HCT116 (cell line): ENCODE measurements around the gene ETNPPL. TPM values are rescaled to one million over a fixed set of nuclear protein-coding genes. Genes with fewer than 3 reads are reported as not detected.
"Not testable (repeated sequence)": the region's sequence is repeated elsewhere in the genome, so short reads cannot be mapped to it uniquely, and the experiment has no call there.

ENCODE experiments used
- ATAC-seq: fragments of 200-7000 bp; cut with Tn5 transposase; 2 replicates; pipeline ENCODE4 v1.9.1; 2020; ENCODE audit warnings: mild to moderate bottlenecking, moderate library complexity
- BruUV-seq: library from RNA; stranded (reverse); fragments of 400-500 nt; replicated peaks from 2 replicates; lab custom pipeline; 2021; lab: Mats Ljungman, UMichigan
- CTCF ChIA-PET: fragments of 300-600 bp; sonication (Branson Sonifier 250); formaldehyde crosslinking; loops from one replicate; lab custom pipeline; 2021; ENCODE audit warnings: antibody characterized with exemption; lab: Charles Lee
- POLR2A ChIA-PET: fragments of 300-600, 350-600 bp; sonication (Branson Sonifier 250); formaldehyde crosslinking; loops from one replicate; lab custom pipeline; 2021; ENCODE audit warnings: antibody characterized with exemption; lab: Charles Lee
- RAD21 ChIA-PET, 2 experiments: fragments of 300-600 bp; sonication (Branson Sonifier 250); formaldehyde crosslinking; loops; one replicate each; lab custom pipeline; 2023; ENCODE audit warnings: low total read pairs in 2 of 2; ENCODE audit not compliant: uncharacterized antibody in 2 of 2, unreplicated experiment in 2 of 2, low non-redundant PET in 1 of 2; lab: Charles Lee
- DNase-seq: peaks from one replicate; pipeline ENCODE4 v3.0.0-alpha.2; 2010; ENCODE audit warnings: low read depth, low spot score
- H2AFZ ChIP-seq: fragments of 200-600 bp; shearing (Covaris generic), sonication (generic); 2 replicates; pipeline ENCODE4 v1.6.1; 2017; ENCODE audit warnings: low read depth, mixed run types, mixed read lengths, antibody characterized with exemption, low read length; ENCODE audit not compliant: poor library complexity, severe bottlenecking
- H3K27ac ChIP-seq: 2 replicates; pipeline ENCODE4 v1.5.1; 2012; ENCODE audit warnings: low read depth, low read length
- H3K27me3 ChIP-seq: fragments of 200-600 bp; sonication (generic); 2 replicates; pipeline ENCODE4 v1.6.1; 2016; ENCODE audit warnings: mixed run types, low read length, mixed read lengths; ENCODE audit not compliant: insufficient read depth
- H3K36me3 ChIP-seq, 2 experiments: fragments of 200-500 bp in 1 of 2; fragments of 200-600 bp in 1 of 2; sonication (Bioruptor generic) in 1 of 2; sonication (generic) in 1 of 2; 2 replicates each; pipeline versions ENCODE4 v1.5.1 to v1.6.1; 2014 to 2016; ENCODE audit warnings: low read length in 2 of 2, inconsistent platforms in 1 of 2, mixed read lengths in 1 of 2, mixed run types in 1 of 2; ENCODE audit not compliant: insufficient read depth in 2 of 2, control insufficient read depth in 1 of 2
- H3K4me1 ChIP-seq, 2 experiments: fragments of 200-600 bp in 1 of 2; sonication (generic) in 1 of 2; 2 replicates each; pipeline versions ENCODE4 v1.5.1 to v1.6.1; 2012 to 2017; ENCODE audit warnings: low read length in 2 of 2, inconsistent platforms in 1 of 2, mild to moderate bottlenecking in 1 of 2, mixed read lengths in 1 of 2, mixed run types in 1 of 2, moderate library complexity in 1 of 2; ENCODE audit not compliant: insufficient read depth in 2 of 2, control insufficient read depth in 1 of 2
- H3K4me2 ChIP-seq: fragments of 200-600 bp; sonication (generic); 2 replicates; pipeline ENCODE4 v1.6.1; 2017; ENCODE audit warnings: mixed run types, low read length, mixed read lengths
- H3K4me3 ChIP-seq, 2 experiments: fragments of 200-600 bp in 1 of 2; sonication (generic) in 1 of 2; replicated peaks in 1 of 2; 2 replicates each; pipeline ENCODE4 v1.5.1; 2011 to 2016; ENCODE audit warnings: low read length in 2 of 2, control low read depth in 1 of 2, low read depth in 1 of 2, mild to moderate bottlenecking in 1 of 2, mixed read lengths in 1 of 2, mixed run types in 1 of 2
- H3K79me2 ChIP-seq: fragments of 200-600 bp; sonication (generic); 2 replicates; pipeline ENCODE4 v1.6.1; 2017; ENCODE audit warnings: mild to moderate bottlenecking, mixed run types, low read length, moderate library complexity, mixed read lengths; ENCODE audit not compliant: insufficient read depth
- H3K9ac ChIP-seq: fragments of 200-600 bp; sonication (generic); 2 replicates; pipeline ENCODE4 v1.6.1; 2016; ENCODE audit warnings: low read length, mixed read lengths
- H3K9me2 ChIP-seq: fragments of 200-600 bp; sonication (generic), shearing (Covaris generic); 2 replicates; pipeline ENCODE4 v1.6.1; 2017; ENCODE audit warnings: mixed run types, mild to moderate bottlenecking, moderate library complexity; ENCODE audit not compliant: insufficient read depth
- H3K9me3 ChIP-seq, 2 experiments: fragments of 200-500 bp in 1 of 2; fragments of 200-600 bp in 1 of 2; sonication (Bioruptor generic) in 1 of 2; sonication (generic) in 1 of 2; 2 replicates each; pipeline ENCODE4 v1.6.1; 2014 to 2017; ENCODE audit warnings: low read length in 2 of 2, mixed read lengths in 2 of 2, inconsistent platforms in 1 of 2, low read depth in 1 of 2, mild to moderate bottlenecking in 1 of 2, mixed run types in 1 of 2, moderate library complexity in 1 of 2; ENCODE audit not compliant: control insufficient read depth in 1 of 2, insufficient read depth in 1 of 2
- H4K20me1 ChIP-seq: fragments of 200-600 bp; sonication (generic), shearing (Covaris generic); 2 replicates; pipeline ENCODE4 v1.6.1; 2017; ENCODE audit warnings: mixed run types, mild to moderate bottlenecking, moderate library complexity; ENCODE audit not compliant: insufficient read depth
- CEBPB ChIP-seq: IDR thresholded peaks from 2 replicates; pipeline ENCODE4 v1.6.1; 2012; ENCODE audit warnings: low read depth
- EGR1 ChIP-seq: IDR thresholded peaks from 2 replicates; pipeline ENCODE4 v1.6.1; 2012; ENCODE audit warnings: low read depth
- ELF1 ChIP-seq: IDR thresholded peaks from 2 replicates; pipeline ENCODE4 v1.6.1; 2012; ENCODE audit warnings: low read depth, borderline replicate concordance
- EZH2phosphoT487 ChIP-seq: fragments of 200-600 bp; IDR thresholded peaks from 2 replicates; pipeline ENCODE4 v1.6.1; 2018; ENCODE audit warnings: antibody characterized with exemption, borderline replicate concordance
- FOSL1 ChIP-seq: IDR thresholded peaks from 2 replicates; pipeline ENCODE4 v1.6.1; 2012; ENCODE audit warnings: low read depth
- JUND ChIP-seq: IDR thresholded peaks from 2 replicates; pipeline ENCODE4 v1.6.1; 2012
- SIN3A ChIP-seq: IDR thresholded peaks from 2 replicates; pipeline ENCODE4 v1.6.1; 2012; ENCODE audit warnings: low read depth
- SP1 ChIP-seq: IDR thresholded peaks from 2 replicates; pipeline ENCODE4 v1.6.1; 2012; ENCODE audit warnings: low read depth
- TCF7L2 ChIP-seq: IDR thresholded peaks from 2 replicates; pipeline ENCODE4 v1.7.0; 2011; ENCODE audit warnings: borderline replicate concordance, inconsistent platforms; ENCODE audit not compliant: insufficient read depth, insufficient read length; ENCODE audit errors: extremely low read depth
- YY1 ChIP-seq: IDR thresholded peaks from 2 replicates; pipeline ENCODE4 v1.6.1; 2011; ENCODE audit warnings: low read length, low read depth, moderate library complexity, mild to moderate bottlenecking; ENCODE audit not compliant: insufficient replicate concordance; ENCODE audit errors: extremely low read depth
- ZFX ChIP-seq: fragments of 450-650 bp; IDR thresholded peaks from 2 replicates; pipeline ENCODE4 v1.6.1; 2017
- ZNF274 ChIP-seq: fragments of 200-500 bp; sonication (Bioruptor generic); IDR thresholded peaks from 2 replicates; pipeline ENCODE4 v1.6.1; 2014; ENCODE audit warnings: mild to moderate bottlenecking, low read depth, low read length, inconsistent platforms
- intact Hi-C: fragments of 100-400 bp; cut with micrococcal nuclease; formaldehyde crosslinking; loops from 2 replicates; pipeline ENCODE4 v1.10.0; 2022
- total RNA-seq: library from RNA; stranded (reverse); gene quantifications from one replicate; pipeline ENCODE4 v1.2.1, GENCODE V29; 2021; ENCODE audit not compliant: unreplicated experiment
- TF ChIP-seq, protein P1 (sequence below): IDR thresholded peaks from 2 replicates; pipeline ENCODE4 v1.6.1; 2012
- TF ChIP-seq, protein P2 (sequence below): IDR thresholded peaks from 2 replicates; pipeline ENCODE4 v1.6.1; 2012

The ETNPPL gene
- total RNA-seq, 1 experiment from 2014 or later, result not detected

DNA sequence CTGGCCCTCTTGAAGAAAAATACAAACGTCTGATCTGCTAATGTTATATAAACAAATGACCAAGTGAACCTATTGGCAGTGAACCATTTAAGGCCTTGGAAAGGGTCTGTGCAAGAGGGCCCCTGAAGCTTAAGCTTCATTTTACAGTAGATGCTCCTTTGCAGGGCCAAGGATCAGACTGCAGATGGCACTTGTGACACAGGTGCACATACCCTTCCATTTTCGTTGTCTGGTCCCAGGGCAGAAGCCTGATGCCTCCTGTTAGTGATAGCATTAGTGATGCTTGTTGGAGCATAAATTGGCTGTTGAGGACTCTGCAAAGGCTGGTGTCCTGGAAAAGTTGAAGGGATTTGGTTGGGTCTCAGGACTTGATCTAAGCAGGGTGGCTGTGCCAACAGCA, 46.5 kb downstream of the ETNPPL start:
- no peaks in the 10 kb centered on the region for H3K79me2 ChIP-seq
- no peak overlapping the region for H3K9ac ChIP-seq
- intact Hi-C loops, result no loop called here
- no peaks in the 10 kb centered on the region for H4K20me1 ChIP-seq
- ChIA-PET POLR2A (no interaction called here), RAD21 (no interaction called here), CTCF (no interaction called here)
- TF ChIP-seq JUND (no peak), EGR1 (no peak), FOSL1 (no peak), ZFX (no peak), TCF7L2 (no peak), ZNF274 (no peak), ELF1 (no peak), YY1 (no peak), SIN3A (no peak), SP1 (no peak), CEBPB (no peak), EZH2phosphoT487 (no peak)
- TF ChIP-seq, protein P1, sequence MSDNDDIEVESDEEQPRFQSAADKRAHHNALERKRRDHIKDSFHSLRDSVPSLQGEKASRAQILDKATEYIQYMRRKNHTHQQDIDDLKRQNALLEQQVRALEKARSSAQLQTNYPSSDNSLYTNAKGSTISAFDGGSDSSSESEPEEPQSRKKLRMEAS, result no peak
- H3K36me3 ChIP-seq, result no peaks in the 10 kb centered on the region
- H3K4me2 ChIP-seq, result no peak overlapping the region
- H3K9me2 ChIP-seq, result no peaks in the 10 kb centered on the region
- H3K4me3 ChIP-seq, result no peak overlapping the region
- no peak overlapping the region for H3K27ac ChIP-seq
- no peaks in the 10 kb centered on the region for H3K27me3 ChIP-seq
- H3K4me1 ChIP-seq, result no peaks in the 10 kb centered on the region
- BruUV-seq, result no TSS peak
- DNase-seq (no peak), ATAC-seq (no peak)
- H3K9me3 ChIP-seq, result no peaks in the 10 kb centered on the region
- H2AFZ ChIP-seq, result no peak overlapping the region

DNA sequence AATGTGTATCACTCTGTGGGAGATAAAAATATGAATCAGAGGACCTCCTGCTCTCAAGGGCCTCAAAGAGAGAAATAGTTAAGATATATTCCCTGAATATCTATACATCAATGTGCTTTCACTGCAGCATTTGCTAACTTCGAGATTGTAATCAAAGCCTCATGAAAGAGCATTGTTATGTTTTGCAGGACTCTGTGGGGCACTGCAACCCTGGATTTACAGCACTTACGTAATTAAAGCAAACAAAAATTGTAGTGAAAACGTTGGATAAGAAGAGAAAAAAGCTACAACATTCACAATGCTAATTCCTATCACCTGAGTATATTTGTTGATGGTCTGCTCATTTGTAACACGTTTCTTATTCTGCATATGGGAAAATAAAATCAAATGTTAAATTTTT, 48.0 kb downstream of the ETNPPL start:
- Histone ChIP-seq H3K4me3 (no peak overlapping the region), H3K9ac (no peak overlapping the region)

DNA sequence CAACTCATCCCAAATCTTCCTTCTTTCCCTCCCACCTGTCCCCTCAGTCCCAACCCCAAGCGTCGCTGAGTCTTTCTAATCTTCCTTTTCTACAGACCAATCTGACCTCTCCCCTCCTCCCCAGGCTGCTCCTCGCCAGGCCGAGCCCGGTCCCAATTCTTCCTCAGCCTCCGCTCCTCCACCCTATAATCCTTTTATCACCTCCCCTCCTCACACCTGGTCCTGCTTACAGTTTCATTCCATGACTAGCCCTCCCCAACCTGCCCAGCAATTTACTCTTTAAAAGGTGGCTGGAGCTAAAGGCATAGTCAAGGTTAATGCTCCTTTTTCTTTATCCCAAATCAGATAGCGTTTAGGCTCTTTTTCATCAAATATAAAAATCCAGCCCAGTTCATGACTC, 52.3 kb downstream of the ETNPPL start:
- H3K9me3 ChIP-seq, H3K79me2 ChIP-seq, DNase-seq, BruUV-seq, ATAC-seq, H3K9ac ChIP-seq, RAD21 ChIA-PET, H3K36me3 ChIP-seq, H3K9me2 ChIP-seq, H2AFZ ChIP-seq, H3K27me3 ChIP-seq, POLR2A ChIA-PET, H3K27ac ChIP-seq, H3K4me2 ChIP-seq, CTCF ChIA-PET, H3K4me1 ChIP-seq, intact Hi-C loops, H4K20me1 ChIP-seq, H3K4me3 ChIP-seq: not testable (repeated sequence)

More for the DNA sequence above, 48.0 kb downstream of the ETNPPL start:
- H4K20me1 ChIP-seq, result no peaks in the 10 kb centered on the region
- ChIA-PET POLR2A (no interaction called here), CTCF (interaction anchor here (0.8 kb wide), 1 partner anchor 30 kb away, joined by 3 read pairs; no protein-coding TSS in a partner anchor)
- H2AFZ ChIP-seq, result no peak overlapping the region
- no peak overlapping the region for H3K27ac ChIP-seq
- no peaks in the 10 kb centered on the region for H3K9me3 ChIP-seq
- no TSS peak for BruUV-seq
- H3K36me3 ChIP-seq, result no peaks in the 10 kb centered on the region
- no peak overlapping the region for H3K4me2 ChIP-seq
- H3K79me2 ChIP-seq, result no peaks in the 10 kb centered on the region
- intact Hi-C loops, result no loop called here
- DNase-seq, result no peak
- TF ChIP-seq, protein P1, result no peak
- TF ChIP-seq, protein P2, sequence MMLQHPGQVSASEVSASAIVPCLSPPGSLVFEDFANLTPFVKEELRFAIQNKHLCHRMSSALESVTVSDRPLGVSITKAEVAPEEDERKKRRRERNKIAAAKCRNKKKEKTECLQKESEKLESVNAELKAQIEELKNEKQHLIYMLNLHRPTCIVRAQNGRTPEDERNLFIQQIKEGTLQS, result no peak
- TF ChIP-seq, all 23 proteins: peak for 0
- RAD21 ChIA-PET, result no interaction called here
- Histone ChIP-seq H3K4me1 (no peaks in the 10 kb centered on the region), H3K27me3 (no peaks in the 10 kb centered on the region), H3K9me2 (no peaks in the 10 kb centered on the region)
- ATAC-seq, result no peak
